K562 (cell line): ENCODE measurements around the gene KLK8.

ENCODE experiments used
- ARID2 ChIP-seq: fragments of 450-650 bp; IDR thresholded peaks from 2 replicates; pipeline ENCODE4 v1.6.1; 2017; ENCODE audit warnings: antibody characterized with exemption, mild to moderate bottlenecking
- GABPA ChIP-seq: fragments of 200-800 bp; sonication (Bioruptor generic); conservative IDR thresholded peaks from 2 replicates; pipeline ENCODE4 v1.6.1; 2016; ENCODE audit warnings: low read depth, missing genetic modification characterization, missing compliant biosample characterization

DNA sequence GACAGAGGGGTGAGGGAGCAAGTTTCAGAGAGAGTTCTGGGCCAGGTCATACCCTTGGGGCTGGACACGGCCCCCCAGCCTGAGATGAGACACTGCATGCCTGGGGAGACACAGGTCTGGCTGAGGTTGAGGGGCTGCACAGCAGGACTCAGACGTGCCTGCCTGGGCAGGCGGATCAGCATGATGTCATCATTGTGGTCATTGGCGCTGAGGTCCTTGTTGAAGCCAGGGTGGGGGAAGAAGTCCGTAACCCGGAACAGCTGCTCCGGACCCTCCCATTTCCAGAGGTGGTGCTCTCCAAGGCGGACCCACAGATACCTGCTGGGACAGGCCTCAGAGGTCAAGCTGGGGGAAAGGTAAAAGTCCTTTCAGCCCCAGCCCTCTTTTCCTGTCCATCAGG, 5.0 kb upstream of the KLK8 start:
- TF ChIP-seq GABPA (tag) (no peak), ARID2 (no peak)
